Stomach (tissue), 4 donors: ENCODE measurements around the gene ROBO1.

ENCODE experiments used
- EP300 ChIP-seq: sonication (generic); formaldehyde crosslinking; IDR thresholded peaks from one replicate; pipeline ENCODE4 v1.6.1; 2017; ENCODE audit warnings: antibody characterized with exemption
- POLR2AphosphoS5 ChIP-seq, 3 donors: sonication (generic); formaldehyde crosslinking; IDR thresholded peaks; one replicate each; pipeline ENCODE4 v1.6.1; 2016; ENCODE audit warnings: antibody characterized with exemption in 3 of 3
- TF ChIP-seq, protein P1 (sequence below), 7 experiments: fragments of 450-650 bp in 4 of 7; fragments of 200-600 bp in 3 of 7; sonication (generic) in 3 of 7; IDR thresholded peaks; one replicate each; pipeline ENCODE4 v1.5.1; 2016 to 2019; ENCODE audit warnings: antibody characterized with exemption in 7 of 7, control low read depth in 2 of 7, mild to moderate bottlenecking in 1 of 7

DNA sequence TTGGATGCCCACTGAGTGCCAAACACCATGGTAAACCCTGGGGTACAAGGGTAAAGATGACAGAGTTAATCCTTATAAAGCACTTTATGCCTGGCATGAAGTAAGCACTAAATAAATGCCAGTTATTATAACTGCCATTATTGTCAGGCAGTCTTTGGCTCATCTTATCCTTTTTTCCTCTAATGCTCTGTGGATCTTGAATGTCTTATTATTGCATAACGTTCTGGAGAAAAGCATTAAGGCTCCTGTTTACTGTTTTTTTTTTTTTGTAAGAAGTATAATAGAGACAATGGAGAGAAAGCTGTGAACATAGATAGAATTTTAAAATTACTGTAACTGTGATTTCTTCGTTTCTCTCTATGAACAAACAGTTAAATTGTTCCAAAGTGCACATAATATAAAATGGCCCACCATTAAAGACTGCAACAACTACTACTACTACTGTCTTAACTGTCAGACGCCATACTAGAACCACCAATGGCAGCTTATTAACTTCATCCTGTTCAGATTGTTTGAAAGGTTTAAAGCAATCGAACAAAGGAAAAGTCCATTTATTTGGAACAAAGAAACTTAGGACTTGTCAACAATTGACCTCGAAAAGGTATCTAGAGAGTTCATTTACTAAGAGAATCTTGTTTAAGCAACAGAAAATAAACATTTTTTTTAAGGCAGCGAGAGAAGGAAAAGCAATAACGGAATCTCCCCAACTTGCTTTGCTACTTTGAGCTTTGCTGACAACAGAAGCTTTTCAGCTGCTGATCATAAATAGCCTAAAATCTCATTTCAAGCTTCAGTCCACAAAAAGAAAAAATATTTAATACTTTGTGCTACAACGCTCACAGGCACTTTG lies 520.7 kb downstream of the ROBO1 start:
- TF ChIP-seq, protein P1, sequence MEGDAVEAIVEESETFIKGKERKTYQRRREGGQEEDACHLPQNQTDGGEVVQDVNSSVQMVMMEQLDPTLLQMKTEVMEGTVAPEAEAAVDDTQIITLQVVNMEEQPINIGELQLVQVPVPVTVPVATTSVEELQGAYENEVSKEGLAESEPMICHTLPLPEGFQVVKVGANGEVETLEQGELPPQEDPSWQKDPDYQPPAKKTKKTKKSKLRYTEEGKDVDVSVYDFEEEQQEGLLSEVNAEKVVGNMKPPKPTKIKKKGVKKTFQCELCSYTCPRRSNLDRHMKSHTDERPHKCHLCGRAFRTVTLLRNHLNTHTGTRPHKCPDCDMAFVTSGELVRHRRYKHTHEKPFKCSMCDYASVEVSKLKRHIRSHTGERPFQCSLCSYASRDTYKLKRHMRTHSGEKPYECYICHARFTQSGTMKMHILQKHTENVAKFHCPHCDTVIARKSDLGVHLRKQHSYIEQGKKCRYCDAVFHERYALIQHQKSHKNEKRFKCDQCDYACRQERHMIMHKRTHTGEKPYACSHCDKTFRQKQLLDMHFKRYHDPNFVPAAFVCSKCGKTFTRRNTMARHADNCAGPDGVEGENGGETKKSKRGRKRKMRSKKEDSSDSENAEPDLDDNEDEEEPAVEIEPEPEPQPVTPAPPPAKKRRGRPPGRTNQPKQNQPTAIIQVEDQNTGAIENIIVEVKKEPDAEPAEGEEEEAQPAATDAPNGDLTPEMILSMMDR (IDR thresholded peaks at IDR 0.05) = no peak
- TF ChIP-seq POLR2AphosphoS5 (IDR thresholded peaks at IDR 0.05) = no peak
- TF ChIP-seq EP300 = no peak
